GM12865 (cell line): Measurements from ENCODE around the gene ZNF525.

Experiments used
- DNase-seq: peaks from one replicate; pipeline ENCODE4 v3.0.0; 2010; ENCODE audit warnings: low read depth
- H3K4me3 ChIP-seq: 2 replicates; pipeline ENCODE4 v1.5.1; 2011; ENCODE audit warnings: mild to moderate bottlenecking, low read depth, low read length, control low read depth
- TF ChIP-seq, protein P1 (sequence below): IDR thresholded peaks from 2 replicates; pipeline ENCODE4 v1.5.1; 2011; ENCODE audit warnings: low read length, control low read depth, low read depth, inconsistent platforms; ENCODE audit not compliant: insufficient read depth; ENCODE audit errors: missing control alignments

The ZNF525 gene

DNA sequence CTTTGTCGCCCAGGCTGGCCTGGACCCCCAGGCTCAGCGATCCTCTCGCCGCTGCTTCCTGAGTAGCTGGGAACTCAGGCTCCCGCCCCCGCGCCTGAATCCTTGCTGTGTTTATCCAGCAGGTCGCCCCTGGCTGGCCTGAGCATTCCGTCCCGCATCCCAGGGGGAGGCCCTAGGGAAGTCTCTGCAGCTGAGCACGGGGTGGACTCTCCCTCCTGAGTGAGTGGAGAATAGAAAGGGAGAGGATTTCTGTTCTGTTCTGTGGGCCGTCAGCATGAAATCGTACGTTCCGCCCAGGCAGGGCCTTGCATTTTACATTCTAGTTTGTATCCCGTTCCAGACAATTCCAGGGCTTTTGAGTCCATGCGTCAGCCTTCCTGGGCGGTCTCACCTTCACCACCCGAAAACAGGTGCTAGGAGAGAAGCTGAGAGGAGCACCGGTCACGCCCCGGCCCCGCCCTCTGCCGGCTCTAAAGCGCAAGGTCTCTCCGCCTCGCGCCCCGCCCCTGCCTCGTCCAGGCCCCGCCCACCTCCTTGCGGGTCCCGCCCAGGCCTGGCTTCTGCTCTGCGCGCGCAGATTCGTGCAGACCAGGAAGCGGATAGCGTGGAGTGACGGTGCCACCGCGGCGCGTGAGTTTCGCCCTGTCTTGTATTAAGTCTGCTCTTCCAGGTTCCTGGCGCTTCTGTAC lies 66.0 kb downstream of the ZNF525 start, which contains the start of gene ZNF761:
Gene ZNF761, plus strand, starts transcription at position 586 of the 689 bp plus-strand sequence. CDS start 15,285 bp downstream, outside the sequence.
- TF ChIP-seq, protein P1, sequence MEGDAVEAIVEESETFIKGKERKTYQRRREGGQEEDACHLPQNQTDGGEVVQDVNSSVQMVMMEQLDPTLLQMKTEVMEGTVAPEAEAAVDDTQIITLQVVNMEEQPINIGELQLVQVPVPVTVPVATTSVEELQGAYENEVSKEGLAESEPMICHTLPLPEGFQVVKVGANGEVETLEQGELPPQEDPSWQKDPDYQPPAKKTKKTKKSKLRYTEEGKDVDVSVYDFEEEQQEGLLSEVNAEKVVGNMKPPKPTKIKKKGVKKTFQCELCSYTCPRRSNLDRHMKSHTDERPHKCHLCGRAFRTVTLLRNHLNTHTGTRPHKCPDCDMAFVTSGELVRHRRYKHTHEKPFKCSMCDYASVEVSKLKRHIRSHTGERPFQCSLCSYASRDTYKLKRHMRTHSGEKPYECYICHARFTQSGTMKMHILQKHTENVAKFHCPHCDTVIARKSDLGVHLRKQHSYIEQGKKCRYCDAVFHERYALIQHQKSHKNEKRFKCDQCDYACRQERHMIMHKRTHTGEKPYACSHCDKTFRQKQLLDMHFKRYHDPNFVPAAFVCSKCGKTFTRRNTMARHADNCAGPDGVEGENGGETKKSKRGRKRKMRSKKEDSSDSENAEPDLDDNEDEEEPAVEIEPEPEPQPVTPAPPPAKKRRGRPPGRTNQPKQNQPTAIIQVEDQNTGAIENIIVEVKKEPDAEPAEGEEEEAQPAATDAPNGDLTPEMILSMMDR = no peak
- H3K4me3 ChIP-seq = peak within 1 kb of the TSS; percentile 87
- DNase-seq = peak; percentile 97

DNA sequence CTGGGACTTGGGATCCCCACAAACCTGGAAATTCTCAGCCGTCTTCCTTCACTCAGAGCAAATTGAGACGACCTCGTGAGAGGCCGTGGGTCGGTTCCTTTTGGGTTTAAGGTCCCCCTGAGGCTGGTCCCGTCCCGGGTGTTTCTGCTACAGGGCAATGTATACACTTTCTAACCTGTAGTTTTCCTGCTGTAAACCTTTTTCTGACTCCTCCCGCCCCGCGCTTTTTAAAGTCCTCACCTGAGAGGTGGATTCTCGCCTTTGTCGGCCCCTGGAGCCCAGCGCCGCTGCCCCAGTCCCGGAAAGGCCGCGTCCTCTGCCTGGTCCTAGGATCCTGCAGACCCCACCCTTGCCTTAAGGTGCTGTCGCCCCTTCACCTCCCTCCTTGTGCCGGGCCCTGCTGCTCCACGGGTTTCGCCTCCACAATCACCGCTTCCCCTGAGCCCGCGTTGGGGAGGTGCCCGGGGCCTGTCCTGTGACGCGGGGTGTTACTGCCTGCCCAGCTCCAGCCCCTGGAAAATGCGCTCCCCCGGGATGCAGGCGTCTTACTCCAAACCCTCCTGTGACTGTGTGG lies 66.7 kb downstream of the ZNF525 start:
- TF ChIP-seq, protein P1 = no peak
- peak; percentile 13 for DNase-seq
- H3K4me3 ChIP-seq = peak overlapping the region; percentile 87
